ENCODE measurements around the gene NAA20.

GRCh38 chr20:20036756-20037155 is 19.6 kb downstream of the NAA20 start:
- TF ChIP-seq CTCF (IDR thresholded peaks at IDR 0.05) (no peak), EZH2 (IDR thresholded peaks at IDR 0.05; ENCODE audit: borderline replicate concordance, insufficient read depth, low read depth, low read length, poor library complexity, severe bottlenecking) (no peak)
